ENCODE data around the gene NEAT1.
A peak's percentile ranks its signal among the peaks of the same experiment; 100 is the strongest.

NEAT1 gene

DNA sequence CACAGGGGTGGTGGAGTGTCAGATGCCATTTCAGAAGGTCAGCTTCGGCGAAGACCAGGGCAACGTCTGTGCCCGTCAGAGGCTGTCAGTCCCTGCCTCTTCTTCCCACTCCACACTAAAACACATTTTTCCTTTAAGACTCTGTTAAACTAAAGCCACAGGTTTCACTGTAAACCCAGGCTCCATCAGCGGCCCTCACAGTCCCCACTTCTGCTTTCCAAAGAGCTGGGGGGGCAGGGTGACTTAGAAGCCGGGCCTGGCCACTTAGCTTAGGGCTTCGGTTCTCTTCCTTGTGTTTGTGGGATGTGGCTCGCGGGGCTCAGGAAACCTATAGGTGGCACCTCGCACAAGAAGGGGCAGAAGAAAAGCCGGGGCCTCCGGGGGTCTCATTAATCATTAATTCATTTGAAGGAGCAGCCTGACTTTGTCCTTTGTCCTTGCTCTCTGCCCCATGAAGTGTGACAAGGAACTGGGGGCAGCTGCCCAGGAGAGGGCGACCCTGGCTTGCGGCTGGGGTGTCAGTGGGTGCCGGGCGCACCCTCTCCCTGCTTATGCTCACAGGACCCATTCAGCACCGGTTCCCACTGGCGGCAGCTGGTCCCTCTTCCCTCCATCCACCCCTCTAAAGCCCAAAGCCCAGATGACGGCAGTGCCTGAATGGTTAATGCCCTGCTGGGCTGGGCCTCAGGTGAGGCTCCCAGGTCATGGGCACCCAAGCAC lies 44.2 kb upstream of the NEAT1 start:
- no peak for DNase-seq (ENCODE audit: low spot score)
- TF ChIP-seq CTCF (IDR thresholded peaks at IDR 0.05; ENCODE audit: extremely low read depth, missing control alignments): no peak

DNA sequence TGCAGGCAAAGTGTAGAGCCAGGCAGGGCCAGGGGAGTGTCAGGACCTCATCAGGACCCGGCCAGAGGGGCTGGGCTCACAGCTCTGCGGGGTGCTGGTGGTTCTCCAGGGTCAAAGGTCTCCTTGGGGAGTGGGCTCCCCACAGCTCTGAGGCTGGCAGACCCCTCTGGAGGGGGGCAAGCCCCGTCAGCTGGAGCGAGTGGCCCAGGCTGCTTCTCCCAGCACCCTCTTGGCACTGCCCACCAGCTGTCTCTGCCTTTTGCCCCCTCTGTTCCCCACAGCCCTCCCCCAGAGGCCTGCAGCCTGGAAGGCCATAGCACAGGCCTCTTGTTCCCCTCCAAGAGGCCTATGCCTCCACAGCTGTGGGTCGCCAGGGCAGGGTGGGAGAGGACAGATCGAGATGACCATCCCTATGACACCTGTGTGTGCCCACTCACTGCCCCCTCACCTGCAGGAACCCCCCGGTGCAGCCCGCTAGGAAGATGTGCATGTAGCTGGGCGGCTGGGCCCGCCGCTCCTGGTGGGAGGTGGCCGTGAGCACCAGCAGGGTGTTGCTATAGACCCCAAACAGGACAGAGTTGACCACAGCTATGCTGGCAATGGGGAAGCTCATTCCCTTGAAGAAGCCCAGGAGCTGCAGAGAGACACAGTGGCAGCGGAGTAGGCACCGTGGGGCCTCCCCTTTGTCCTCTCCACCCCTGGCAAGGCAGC lies 43.5 kb upstream of the NEAT1 start:
- no peak for DNase-seq (ENCODE audit: low spot score)
- TF ChIP-seq CTCF (IDR thresholded peaks at IDR 0.05; ENCODE audit: extremely low read depth, missing control alignments): no peak

DNA sequence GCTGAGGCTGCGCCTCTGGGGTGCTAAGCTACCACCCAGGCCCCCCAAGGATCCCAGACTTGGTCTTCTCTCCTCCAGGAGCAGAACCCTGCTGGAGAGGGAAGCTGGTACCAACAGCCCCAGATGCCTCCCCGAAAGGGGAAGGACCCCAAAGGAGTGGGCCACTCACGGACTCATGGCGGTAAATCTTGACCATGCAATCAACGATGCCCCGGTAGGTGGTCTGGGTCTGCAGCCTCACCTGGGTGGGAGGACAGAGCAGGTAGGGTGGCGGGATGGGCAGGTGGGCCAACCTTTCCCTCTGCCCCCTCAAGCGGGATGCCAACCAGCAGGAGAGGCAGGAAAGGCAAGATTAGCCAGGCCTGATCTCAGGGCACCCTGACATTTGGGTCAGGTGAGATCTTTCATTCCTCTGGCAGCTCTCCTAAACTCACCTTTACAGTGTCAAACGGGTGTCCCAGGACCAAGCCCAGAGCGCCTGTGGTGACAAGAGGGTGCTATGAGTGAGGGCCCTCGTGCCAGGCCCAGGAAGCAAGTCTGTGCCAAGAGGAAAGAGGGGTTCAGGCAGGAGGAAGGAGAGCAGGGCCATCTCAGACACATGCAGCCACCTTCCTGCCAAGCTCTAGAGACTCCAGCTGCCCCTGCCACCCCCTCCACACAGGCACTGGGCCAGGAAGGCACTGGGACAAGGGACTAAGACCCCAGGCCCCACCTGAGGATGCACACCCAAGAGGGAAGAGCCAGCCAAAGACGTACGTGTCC lies 42.7 kb upstream of the NEAT1 start:
- TF ChIP-seq CTCF (IDR thresholded peaks at IDR 0.05; ENCODE audit: extremely low read depth, missing control alignments): no peak
- no peak for DNase-seq (ENCODE audit: low spot score)

- no peak for DNase-seq (ENCODE audit: low spot score)
These were observed 42.0 kb upstream of the NEAT1 start for GRCh38 chr11:65380460-65381119.

GRCh38 chr11:65381716-65382032 lies 40.9 kb upstream of the NEAT1 start:
- TF ChIP-seq CTCF (IDR thresholded peaks at IDR 0.05; ENCODE audit: extremely low read depth, missing control alignments): no peak
- peak; percentile 52 for DNase-seq (ENCODE audit: low spot score)

More at GRCh38 chr11:65380460-65381119, 42.0 kb upstream of the NEAT1 start:
- no peak for TF ChIP-seq CTCF (IDR thresholded peaks at IDR 0.05; ENCODE audit: extremely low read depth, missing control alignments)

GRCh38 chr11:65382033-65382803 lies 40.4 kb upstream of the NEAT1 start, which contains the start of gene SLC25A45:
TSS of gene SLC25A45 (minus strand) at chr11:65382646. CDS start at chr11:65381951, 695 bp downstream.
- peak; percentile 32 for TF ChIP-seq CTCF (IDR thresholded peaks at IDR 0.05; ENCODE audit: extremely low read depth, missing control alignments)
- DNase-seq (ENCODE audit: low spot score): peak; percentile 83
